GM23338 (cell line): ENCODE data around the gene ABCC5. TPM values are rescaled to one million over a fixed set of nuclear protein-coding genes. Genes with fewer than 3 reads are reported as not detected.

Experiments
- microRNA counts: library from miRNA; unstranded; fragments of <30 nt; microRNA quantifications from one replicate; lab custom pipeline; 2017
- microRNA-seq: library from miRNA; unstranded; fragments of <30 nt; microRNA quantifications from one replicate; pipeline ENCODE4, GENCODE V29; 2017
- polyA plus RNA-seq: library from polyadenylated mRNA; unstranded; fragments of >200 nt; fragmentation: Nextera tagmentation; extraction: Ambion mirVana; gene quantifications from 2 replicates; pipeline ENCODE4 v1.2.1, GENCODE V29; 2016
- small RNA-seq: library from RNA; depleted of rRNA; stranded (forward); fragments of <200 nt; gene quantifications from one replicate; pipeline ENCODE3, GENCODE V24; 2014; ENCODE audit warnings: low replicate concordance
- total RNA-seq: library from RNA; depleted of rRNA; stranded (reverse); fragments of >200 nt; shearing (Covaris generic); gene quantifications from 2 replicates; pipeline ENCODE4 v1.2.3, GENCODE V29; 2014; rRNA removed

Gene ABCC5
- total and polyA plus RNA-seq, 2 experiments from 2014 or later, result 14.0 to 39.9 TPM

MicroRNAs encoded within 50 kb of the gene (microRNA counts, 767-probe panel; counts per million panel counts)
- not detected for microRNA hsa-miR-4448 (lab: Ali Mortazavi, UCI)

Small RNA genes within 50 kb of the gene (microRNA-seq; reads per million reads assigned to microRNA genes)
- not detected for gene MIR4448

Small RNA genes within 50 kb of the gene (small RNA-seq; reads per million reads assigned to genes)
- gene MIR4448, result not detected

Other genes with a start within 250 kb of the ABCC5 start
- gene MAP6D1, start 192.3 kb downstream of the ABCC5 start, total RNA-seq, result 8.2 and 10.6 TPM in 2 replicates
- gene MAP6D1, start 192.3 kb downstream of the ABCC5 start, polyA plus RNA-seq, result 1.1 and 2.6 TPM in 2 replicates
- gene PARL, start 133.0 kb downstream of the ABCC5 start, total RNA-seq, result 65.7 and 67.5 TPM in 2 replicates
- gene PARL, start 133.0 kb downstream of the ABCC5 start, polyA plus RNA-seq, result 78.7 and 82.7 TPM in 2 replicates
- gene HTR3D, start 13.9 kb upstream of the ABCC5 start, total RNA-seq, result not detected in 2 replicates
- gene HTR3D, start 13.9 kb upstream of the ABCC5 start, polyA plus RNA-seq, result not detected in 2 replicates
- gene HTR3C, start 35.2 kb upstream of the ABCC5 start, total RNA-seq, result not detected in 2 replicates
- not detected in 2 replicates for gene HTR3C, start 35.2 kb upstream of the ABCC5 start, polyA plus RNA-seq
- gene HTR3E, start 79.2 kb upstream of the ABCC5 start, total RNA-seq, result not detected in 2 replicates
- not detected in 2 replicates for gene HTR3E, start 79.2 kb upstream of the ABCC5 start, polyA plus RNA-seq
- 36.6 and 43.3 TPM in 2 replicates for gene EIF2B5, start 117.5 kb upstream of the ABCC5 start, total RNA-seq
- 26.4 and 27.8 TPM in 2 replicates for gene EIF2B5, start 117.5 kb upstream of the ABCC5 start, polyA plus RNA-seq
- 50.2 and 55.5 TPM in 2 replicates for gene DVL3, start 137.5 kb upstream of the ABCC5 start, total RNA-seq
- 25.6 and 33.5 TPM in 2 replicates for gene DVL3, start 137.5 kb upstream of the ABCC5 start, polyA plus RNA-seq
- 269 and 305 TPM in 2 replicates for gene AP2M1, start 157.0 kb upstream of the ABCC5 start, total RNA-seq
- gene AP2M1, start 157.0 kb upstream of the ABCC5 start, polyA plus RNA-seq, result 190 and 215 TPM in 2 replicates
- 48.9 and 60.4 TPM in 2 replicates for gene ABCF3, start 168.3 kb upstream of the ABCC5 start, total RNA-seq
- 32.7 and 33.4 TPM in 2 replicates for gene ABCF3, start 168.3 kb upstream of the ABCC5 start, polyA plus RNA-seq
- gene VWA5B2, start 211.7 kb upstream of the ABCC5 start, total RNA-seq, result 0.66 TPM in 1 of 2 replicates, not detected in the other
- gene VWA5B2, start 211.7 kb upstream of the ABCC5 start, polyA plus RNA-seq, result not detected in 2 replicates
- 107 and 109 TPM in 2 replicates for gene ALG3, start 231.1 kb upstream of the ABCC5 start, total RNA-seq
- gene ALG3, start 231.1 kb upstream of the ABCC5 start, polyA plus RNA-seq, result 76.9 and 87.9 TPM in 2 replicates
- 9.8 and 14.3 TPM in 2 replicates for gene EEF1AKMT4, start 231.8 kb upstream of the ABCC5 start, total RNA-seq
- gene EEF1AKMT4, start 231.8 kb upstream of the ABCC5 start, polyA plus RNA-seq, result 11.2 and 12.9 TPM in 2 replicates
- gene CAMK2N2, start 243.7 kb upstream of the ABCC5 start, total RNA-seq, result 1.3 and 1.5 TPM in 2 replicates
- gene CAMK2N2, start 243.7 kb upstream of the ABCC5 start, polyA plus RNA-seq, result 0.32 and 0.63 TPM in 2 replicates